Smooth muscle cell of the brain vasculature (primary cell): ENCODE data around the gene MCUB.
"Not testable (repeated sequence)": the region's sequence is repeated elsewhere in the genome, so short reads cannot be mapped to it uniquely, and the experiment has no call there.

Experiments
- DNase-seq: peaks from one replicate; pipeline ENCODE4 v3.0.0-alpha.2; 2012; ENCODE audit warnings: low read depth, low spot score

Gene MCUB

GRCh38 chr4:109678472-109678871 is 118.4 kb downstream of the MCUB start:
- not testable (repeated sequence) for DNase-seq

DNA sequence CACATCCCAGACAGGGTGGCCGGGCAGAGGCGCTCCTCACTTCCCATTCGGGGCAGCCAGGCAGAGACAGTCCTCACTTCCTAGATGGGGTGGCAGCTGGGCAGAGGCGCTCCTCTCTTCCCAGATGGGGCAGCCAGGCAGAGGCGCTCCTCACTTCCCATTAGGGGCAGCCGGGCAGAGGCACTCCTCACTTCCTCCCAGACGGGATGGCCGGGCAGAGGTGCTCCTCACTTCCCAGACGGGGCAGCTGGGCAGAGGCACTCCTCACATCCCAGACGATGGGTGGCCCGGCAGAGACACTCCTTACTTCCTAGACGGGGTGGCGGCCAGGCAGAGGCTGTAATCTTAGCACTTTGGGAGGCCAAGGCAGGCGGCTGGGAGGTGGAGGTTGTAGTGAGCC is 118.9 kb downstream of the MCUB start:
- DNase-seq = not testable (repeated sequence)

GRCh38 chr4:109682875-109683274 is 122.8 kb downstream of the MCUB start:
- no peak for DNase-seq

DNA sequence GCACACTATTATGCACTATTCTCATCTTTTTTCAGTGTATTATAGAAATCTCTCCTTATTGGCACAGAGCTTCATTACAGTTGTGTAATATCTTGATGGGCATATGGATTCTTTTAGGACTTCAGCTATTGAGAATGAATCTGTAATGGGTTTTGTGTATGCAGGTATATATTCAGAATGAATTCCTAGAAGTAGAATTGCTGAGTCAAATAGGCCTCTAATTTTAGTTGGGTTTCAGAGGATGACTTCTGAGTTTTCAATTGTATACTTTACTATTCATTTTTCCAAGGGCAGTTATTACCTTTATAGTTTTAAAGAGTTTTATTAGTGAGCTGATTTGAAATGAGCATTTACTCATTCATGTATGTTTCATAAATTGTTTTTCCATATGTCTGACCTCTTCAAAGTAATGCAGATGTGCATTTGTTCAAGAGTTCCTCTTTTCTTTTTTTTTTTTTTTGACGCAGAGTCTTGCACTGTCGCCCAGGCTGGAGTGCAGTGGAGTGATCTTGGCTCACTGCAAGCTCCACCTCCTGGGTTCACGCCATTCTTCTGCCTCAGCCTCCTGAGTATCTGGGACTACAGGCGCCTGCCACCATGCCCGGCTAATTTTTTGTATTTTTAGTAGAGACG is 123.7 kb downstream of the MCUB start:
- DNase-seq = no peak

DNA sequence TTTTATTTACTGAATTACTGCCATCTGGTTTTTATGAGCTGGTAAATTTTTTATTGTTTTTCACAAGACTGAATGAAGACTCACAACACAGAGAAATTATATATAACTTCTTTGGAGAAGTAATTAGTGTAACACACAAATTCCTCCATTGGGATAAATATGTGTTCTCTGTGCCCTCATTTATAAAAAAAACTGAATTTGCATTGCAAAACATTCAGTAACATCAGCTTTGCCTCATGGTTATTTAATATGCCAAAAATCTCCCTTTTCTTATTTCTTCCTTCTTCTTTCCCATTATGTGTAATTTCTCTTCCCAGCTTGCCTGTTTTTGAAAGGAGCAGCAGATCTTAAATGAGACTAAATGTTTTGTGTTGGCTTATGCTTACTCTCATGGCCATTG is 124.7 kb downstream of the MCUB start:
- DNase-seq = no peak

GRCh38 chr4:109690690-109691410 is 130.8 kb downstream of the MCUB start:
- DNase-seq = no peak

GRCh38 chr4:109691411-109691920 is 131.4 kb downstream of the MCUB start:
- no peak for DNase-seq

- no peak for DNase-seq
Observed at GRCh38 chr4:109698656-109699055, 138.6 kb downstream of the MCUB start.

DNA sequence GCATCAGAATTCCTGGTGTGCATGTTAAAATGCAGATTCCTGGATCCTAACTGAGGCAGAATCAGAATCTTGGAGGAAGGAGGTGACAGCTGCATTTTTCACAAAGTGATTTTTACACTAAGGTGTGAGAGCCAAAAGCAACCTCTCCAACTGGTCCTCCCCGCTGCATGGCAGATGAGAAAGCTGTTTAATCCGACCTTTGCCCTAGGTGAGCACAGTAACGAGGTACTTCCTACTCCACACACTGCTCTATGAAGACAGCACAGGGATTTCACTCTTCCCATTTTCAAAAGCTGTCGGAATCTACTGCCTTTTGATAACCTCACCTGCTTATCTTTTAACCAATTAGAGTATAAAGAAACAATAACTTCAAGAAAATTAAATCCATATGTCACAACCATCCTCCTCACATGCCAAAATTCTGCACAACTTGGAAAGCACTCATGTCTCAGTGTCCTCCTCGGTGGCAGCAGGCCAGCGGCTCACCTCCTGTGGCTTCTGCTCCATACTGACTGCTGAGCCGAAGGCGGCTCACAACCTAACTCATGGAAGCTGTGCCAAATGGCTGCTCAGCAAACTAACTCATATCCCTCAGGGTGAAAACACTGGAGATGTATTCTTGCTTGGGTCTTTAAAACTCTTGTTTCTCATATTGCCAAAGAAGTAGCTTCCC is 139.6 kb downstream of the MCUB start:
- DNase-seq = peak; percentile 54

DNA sequence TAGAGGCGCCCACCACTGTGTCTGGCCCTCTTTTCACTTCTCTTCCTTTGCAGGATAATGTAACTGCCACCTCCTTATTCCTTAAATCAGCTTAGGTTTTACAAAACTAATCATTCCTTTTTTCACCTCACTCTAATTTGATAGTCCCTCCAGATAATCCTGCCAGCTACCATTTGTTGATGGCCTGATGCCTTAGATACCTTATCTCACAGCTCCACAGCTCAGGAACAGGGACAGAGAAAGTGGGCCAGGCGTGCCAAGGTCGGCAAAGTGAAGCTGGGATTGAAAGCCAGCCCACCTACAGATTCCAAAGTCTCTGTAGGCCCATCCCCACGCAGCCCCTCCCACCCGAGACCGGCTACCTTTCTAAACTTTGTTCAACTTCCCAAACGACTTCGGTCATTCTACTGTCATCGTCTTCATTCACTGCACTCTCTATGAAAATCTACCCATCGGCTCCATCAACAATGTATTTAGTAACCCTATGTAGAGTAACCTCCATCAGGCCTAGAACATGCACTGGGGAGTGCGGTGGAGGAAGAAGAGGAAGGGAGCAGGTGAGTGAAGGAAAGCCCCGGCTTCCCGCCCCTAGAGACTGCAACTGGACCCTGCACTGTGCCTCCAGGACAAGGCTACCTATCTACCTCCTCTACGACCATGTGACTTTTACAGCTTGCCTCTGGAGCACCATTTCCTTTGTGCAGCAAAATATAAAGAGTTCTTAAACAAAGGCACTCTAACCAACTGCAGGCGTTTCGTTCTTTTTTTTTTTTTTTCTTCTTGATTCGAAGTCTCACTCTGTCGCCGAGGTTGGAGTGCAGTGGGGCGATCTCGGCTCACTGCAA is 141.7 kb downstream of the MCUB start:
- no peak for DNase-seq

DNA sequence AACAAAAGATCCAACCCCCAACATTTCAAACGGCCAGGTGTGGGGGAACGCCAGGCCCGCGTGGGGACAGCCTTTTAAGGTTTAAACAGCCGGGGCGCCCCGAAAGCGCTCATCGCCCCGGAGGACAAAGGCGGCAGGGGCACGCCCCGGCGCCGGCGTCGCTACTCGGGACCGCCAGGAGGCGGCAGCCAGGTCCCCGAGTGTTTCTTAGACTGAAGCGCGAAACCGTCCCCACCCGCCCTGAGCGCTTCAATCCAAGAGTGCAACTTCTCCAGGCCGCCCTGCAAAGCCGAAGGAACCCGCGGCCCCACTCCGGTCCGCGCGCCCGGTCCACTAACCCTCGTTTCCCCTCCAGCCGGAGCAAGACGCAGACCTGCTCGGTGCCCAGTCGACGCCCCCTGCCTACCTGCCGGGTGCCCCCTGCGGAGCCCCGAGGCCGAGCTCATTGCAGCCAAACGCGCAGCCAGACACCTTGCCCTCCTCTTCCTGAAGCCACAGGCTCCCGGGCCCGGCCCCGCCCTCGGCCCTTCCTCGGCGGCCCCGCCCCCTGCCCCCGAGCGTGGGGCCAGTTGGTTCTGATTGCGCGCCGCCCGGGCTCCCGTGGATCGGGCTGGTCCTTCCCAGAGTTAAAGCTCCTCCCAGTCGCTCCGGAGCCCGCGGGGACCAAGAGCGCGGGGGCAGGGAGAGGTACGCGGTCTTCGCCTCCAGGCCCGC is 143.1 kb downstream of the MCUB start, which contains the start of gene CASP6:
Gene CASP6, minus strand, starts transcription at position 496 of the 714 bp plus-strand sequence. Its CDS starts 50 bp downstream, at position 446.
- peak; percentile 49 for DNase-seq

DNA sequence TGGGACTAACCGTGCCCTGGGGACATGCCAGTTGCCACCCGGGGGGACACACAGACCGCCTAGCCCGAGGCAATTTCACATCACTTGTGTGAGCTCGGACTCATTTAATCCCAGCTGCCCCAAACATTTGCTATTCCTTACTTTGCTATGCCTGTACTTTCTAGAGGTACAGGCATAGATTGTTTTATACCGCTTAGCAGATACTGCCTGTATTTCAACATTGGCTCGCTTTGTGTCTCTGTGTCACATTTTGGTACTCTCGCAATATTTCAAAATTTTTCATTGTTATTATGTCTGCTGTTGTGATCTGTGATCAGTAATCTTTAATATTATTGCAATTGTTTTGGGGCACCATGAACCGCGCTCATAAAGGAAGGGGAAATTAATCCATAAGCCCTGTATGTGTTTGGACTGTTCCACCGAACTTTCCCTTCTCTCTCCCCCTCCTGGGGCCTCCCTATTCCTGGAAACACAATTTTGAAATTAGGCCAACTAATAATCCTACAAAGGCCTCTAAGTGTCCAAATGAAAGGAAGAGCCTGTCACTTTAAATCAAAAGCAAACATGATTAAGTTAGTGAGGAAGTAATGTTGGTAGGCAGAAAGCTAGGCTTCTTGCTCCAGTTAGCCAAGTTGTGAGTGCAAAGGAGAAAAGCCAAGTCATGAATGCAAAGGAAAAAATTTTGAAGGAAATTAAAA is 143.8 kb downstream of the MCUB start:
- DNase-seq = no peak

DNA sequence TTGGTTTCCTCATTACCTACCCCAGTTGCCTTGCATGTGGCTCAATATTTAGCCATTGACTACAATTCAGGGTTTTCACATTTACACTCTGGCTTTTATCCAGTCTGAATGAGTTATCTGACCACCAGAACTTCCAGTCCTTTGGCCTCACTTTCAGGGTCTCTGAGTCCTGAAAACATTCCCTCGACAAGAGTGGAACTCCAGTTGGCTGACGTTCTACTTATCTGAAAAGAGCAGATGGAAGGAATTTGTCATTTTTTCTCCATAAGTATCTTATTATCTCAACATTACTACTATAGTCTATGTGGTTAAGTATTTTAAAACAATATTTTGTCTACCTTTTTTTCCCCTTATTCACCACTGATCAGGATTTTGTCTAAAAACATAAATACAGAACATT is 148.4 kb downstream of the MCUB start:
- no peak for DNase-seq

DNA sequence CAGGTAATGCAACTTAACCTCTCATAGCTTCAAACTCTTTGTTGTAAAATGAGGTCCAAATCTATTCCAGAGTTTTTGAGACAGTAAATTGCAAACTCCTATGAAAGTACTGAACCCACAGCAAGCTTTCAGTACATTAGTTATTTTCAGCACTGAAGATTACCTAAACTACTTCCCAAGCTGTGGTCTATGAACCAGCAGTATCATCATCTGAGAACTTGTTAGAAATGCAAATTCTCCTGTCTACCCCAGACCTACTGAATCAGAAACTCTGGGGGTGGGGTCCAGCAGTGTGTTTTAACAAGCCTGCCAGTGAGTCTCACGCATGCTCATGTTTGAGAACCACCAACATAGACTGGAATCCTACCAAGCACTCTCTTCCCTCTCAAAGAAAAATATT is 148.9 kb downstream of the MCUB start:
- no peak for DNase-seq

GRCh38 chr4:109713500-109713899 is 153.5 kb downstream of the MCUB start:
- DNase-seq = no peak

DNA sequence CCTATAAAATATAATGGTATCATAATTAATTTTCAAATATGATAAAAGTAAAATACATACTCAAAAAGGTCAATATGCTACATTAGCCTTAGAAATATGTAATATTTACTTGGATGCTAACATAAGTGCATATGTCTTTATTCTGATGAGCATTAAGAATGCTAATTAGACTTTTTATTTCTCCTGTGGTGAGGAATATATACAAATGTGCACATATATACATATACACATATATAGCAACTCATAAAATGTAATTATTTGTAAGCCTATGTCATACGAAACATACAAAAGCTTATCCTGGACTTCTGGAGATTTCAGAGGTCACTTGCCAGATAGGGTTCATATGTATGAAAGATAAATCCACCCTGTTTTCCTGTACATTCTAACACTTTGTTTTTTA is 158.7 kb downstream of the MCUB start:
- no peak for DNase-seq

GRCh38 chr4:109719604-109720003 is 159.6 kb downstream of the MCUB start:
- no peak for DNase-seq

- DNase-seq = no peak
Observed at GRCh38 chr4:109721033-109721432, 161.0 kb downstream of the MCUB start.

DNA sequence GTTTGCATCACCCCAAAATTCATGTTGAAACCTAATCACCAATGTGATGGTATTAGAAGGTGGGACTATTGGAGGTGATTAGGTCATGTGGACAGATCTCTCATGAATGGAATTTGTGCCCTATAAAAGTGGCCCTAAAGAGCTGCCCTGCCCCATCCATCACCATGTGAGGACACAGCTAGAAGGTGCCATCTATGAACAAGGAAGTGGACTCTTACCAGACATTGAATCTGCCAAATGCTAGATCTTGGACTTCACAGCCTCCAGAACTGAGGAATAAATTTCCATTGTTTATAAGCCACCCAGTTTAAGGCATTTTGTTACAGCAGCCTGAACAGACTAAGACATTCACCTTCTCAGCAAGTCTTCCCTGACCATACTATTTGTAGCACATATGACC is 162.3 kb downstream of the MCUB start:
- no peak for DNase-seq

DNA sequence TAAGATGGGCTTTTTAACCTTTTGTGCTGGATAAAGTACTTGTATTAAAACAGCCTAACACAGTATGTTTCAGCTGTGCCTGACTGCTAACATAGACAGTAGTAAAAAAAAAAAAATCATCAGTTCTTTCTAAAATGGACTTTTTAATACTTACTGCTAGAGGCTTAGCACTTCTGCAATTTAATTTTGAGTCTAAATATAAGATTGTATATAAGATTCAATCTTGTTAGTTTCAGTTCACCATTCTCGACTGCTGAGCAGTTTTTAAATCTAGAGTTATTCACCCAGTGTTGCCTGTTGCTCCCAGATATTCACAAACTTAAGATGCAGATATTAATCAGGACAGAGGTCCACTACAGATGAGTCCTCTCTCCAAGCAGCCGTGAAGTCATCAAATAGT is 163.1 kb downstream of the MCUB start:
- no peak for DNase-seq
